ENCODE measurements around the gene SLIT3. TPM values are rescaled to one million over a fixed set of nuclear protein-coding genes. Genes with fewer than 3 reads are reported as not detected.

SLIT3 gene
- total and polyA plus RNA-seq, 2 donors, result 8.4 to 9.2 TPM

DNA sequence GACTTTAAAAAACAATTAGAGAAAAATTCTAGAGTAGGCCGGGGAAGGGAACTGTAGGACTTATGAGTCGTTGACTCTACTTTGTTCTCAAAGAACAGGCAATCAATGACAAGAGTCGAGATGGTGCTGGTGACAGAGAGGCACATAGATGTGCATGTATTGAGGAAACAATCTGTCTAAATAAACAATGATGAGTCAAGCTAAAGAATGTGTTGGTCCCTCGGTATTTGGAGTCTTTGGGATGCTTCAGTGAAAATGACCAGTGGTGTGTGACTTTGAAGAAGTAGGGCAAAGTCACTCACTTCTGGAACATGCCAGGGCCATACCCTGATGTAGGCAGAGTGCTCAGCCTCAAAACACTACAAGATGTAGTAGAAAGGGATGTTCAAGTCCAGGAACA, 433.7 kb downstream of the SLIT3 start:
- no peaks in the 10 kb centered on the region for H3K36me3 ChIP-seq (ENCODE audit: control insufficient read depth in 2 of 2, insufficient read depth in 2 of 2, low read length in 1 of 2)
- no peak overlapping the region for H3K4me3 ChIP-seq (ENCODE audit: low read length in 2 of 2)
- H3K27ac ChIP-seq (ENCODE audit: low read depth in 1 of 2, low read length in 1 of 2), result no peak overlapping the region
- no peaks in the 10 kb centered on the region for H3K27me3 ChIP-seq (ENCODE audit: control insufficient read depth in 2 of 2, insufficient read depth in 1 of 2, low read length in 1 of 2)
- no peaks in the 10 kb centered on the region for H3K4me1 ChIP-seq (ENCODE audit: control insufficient read depth in 2 of 2, insufficient read depth in 2 of 2, low read length in 2 of 2)
- WGBS, result 94% methylated on average over 4 of the region's 4 CpGs
- DNase-seq (ENCODE audit: low read depth in 6 of 9, low spot score in 9 of 9), result no peak
- no peaks in the 10 kb centered on the region for H3K9me3 ChIP-seq (ENCODE audit: control insufficient read depth in 2 of 2, insufficient read depth in 1 of 2, low read length in 1 of 2)

DNA sequence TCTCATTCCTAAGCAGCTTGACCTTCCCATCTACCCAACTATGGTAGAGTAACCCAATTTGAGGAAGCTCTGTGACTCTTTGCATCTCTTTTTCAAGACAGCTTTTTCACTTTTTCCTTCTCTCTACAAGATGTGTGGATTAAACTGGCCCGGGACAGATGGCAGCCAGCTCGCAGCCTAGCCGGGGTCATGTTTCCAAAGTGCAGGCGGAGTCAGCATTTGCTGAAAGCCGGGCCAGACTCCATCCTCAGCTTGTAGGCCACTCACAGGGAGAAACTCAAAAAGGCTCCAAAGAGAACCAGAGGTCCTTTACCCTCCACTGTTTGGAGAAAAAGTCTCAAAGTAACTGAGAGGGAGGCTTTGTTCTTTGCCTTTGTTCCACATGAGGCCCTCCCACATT, 435.0 kb downstream of the SLIT3 start:
- Histone ChIP-seq H3K27me3 (ENCODE audit: control insufficient read depth in 2 of 2, insufficient read depth in 1 of 2, low read length in 1 of 2) (no peaks in the 10 kb centered on the region), H3K27ac (ENCODE audit: low read depth in 1 of 2, low read length in 1 of 2) (no peak overlapping the region), H3K36me3 (ENCODE audit: control insufficient read depth in 2 of 2, insufficient read depth in 2 of 2, low read length in 1 of 2) (no peaks in the 10 kb centered on the region), H3K4me3 (ENCODE audit: low read length in 2 of 2) (no peak overlapping the region), H3K9me3 (ENCODE audit: control insufficient read depth in 2 of 2, insufficient read depth in 1 of 2, low read length in 1 of 2) (no peaks in the 10 kb centered on the region), H3K4me1 (ENCODE audit: control insufficient read depth in 2 of 2, insufficient read depth in 2 of 2, low read length in 2 of 2) (no peaks in the 10 kb centered on the region)
- DNase-seq (ENCODE audit: low read depth in 6 of 9, low spot score in 9 of 9), result no peak
- WGBS, result 92% methylated on average over 5 of the region's 5 CpGs

DNA sequence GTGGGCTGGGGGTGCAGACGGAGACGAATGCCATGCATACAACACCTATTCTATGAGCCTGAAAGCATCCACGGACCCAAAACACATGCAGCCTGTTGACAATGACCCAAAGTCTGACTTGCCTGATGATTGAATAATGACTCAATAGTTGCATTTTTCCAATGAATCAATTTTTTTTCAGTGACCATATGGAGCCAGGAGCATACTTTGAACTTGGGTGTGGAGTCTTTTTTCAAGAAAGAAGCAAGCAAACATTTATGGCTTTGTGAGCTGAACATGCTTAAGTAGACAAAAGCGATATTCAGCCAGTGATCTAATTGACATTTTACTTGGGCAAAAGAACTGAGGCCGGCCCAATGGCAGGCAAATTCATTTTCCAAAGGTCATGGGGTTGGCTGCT, 437.9 kb downstream of the SLIT3 start:
- Histone ChIP-seq H3K36me3 (ENCODE audit: control insufficient read depth in 2 of 2, insufficient read depth in 2 of 2, low read length in 1 of 2) (no peaks in the 10 kb centered on the region), H3K27me3 (ENCODE audit: control insufficient read depth in 2 of 2, insufficient read depth in 1 of 2, low read length in 1 of 2) (no peaks in the 10 kb centered on the region), H3K4me3 (ENCODE audit: low read length in 2 of 2) (no peak overlapping the region), H3K9me3 (ENCODE audit: control insufficient read depth in 2 of 2, insufficient read depth in 1 of 2, low read length in 1 of 2) (no peaks in the 10 kb centered on the region), H3K4me1 (ENCODE audit: control insufficient read depth in 2 of 2, insufficient read depth in 2 of 2, low read length in 2 of 2) (peaks cover 0 to 2% of the 10 kb centered on the region in 2 donors), H3K27ac (ENCODE audit: low read depth in 1 of 2, low read length in 1 of 2) (no peak overlapping the region)
- WGBS, result 97% methylated on average over 5 of the region's 5 CpGs
- no peak for DNase-seq (ENCODE audit: low read depth in 6 of 9, low spot score in 9 of 9)

DNA sequence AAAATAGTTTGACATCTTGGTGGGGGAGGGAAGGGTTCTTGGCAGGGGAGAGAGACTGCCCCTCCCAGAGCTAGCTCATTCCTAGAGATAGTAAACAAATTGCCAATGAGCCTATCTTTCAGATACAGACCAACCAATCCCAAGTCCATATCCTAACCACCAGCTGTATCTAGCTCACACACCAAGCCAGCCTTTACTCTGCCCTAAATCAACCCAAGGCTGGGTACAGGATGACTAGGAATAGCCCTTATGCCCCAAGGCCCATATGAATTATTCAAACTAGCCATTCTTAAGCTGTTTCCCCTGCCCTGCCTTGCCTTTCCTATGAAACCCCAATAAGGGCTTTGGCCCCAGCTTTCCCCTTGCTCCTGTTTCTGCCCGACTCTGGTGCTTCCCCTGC, 440.4 kb downstream of the SLIT3 start:
- no peak for DNase-seq (ENCODE audit: low read depth in 6 of 9, low spot score in 9 of 9)
- peaks cover 6 to 10% of the 10 kb centered on the region in 2 donors for H3K4me1 ChIP-seq (ENCODE audit: control insufficient read depth in 2 of 2, insufficient read depth in 2 of 2, low read length in 2 of 2)
- no peaks in the 10 kb centered on the region for H3K9me3 ChIP-seq (ENCODE audit: control insufficient read depth in 2 of 2, insufficient read depth in 1 of 2, low read length in 1 of 2)
- H3K27me3 ChIP-seq (ENCODE audit: control insufficient read depth in 2 of 2, insufficient read depth in 1 of 2, low read length in 1 of 2), result no peaks in the 10 kb centered on the region
- no peak overlapping the region for H3K27ac ChIP-seq (ENCODE audit: low read depth in 1 of 2, low read length in 1 of 2)
- H3K36me3 ChIP-seq (ENCODE audit: control insufficient read depth in 2 of 2, insufficient read depth in 2 of 2, low read length in 1 of 2), result no peaks in the 10 kb centered on the region
- H3K4me3 ChIP-seq (ENCODE audit: low read length in 2 of 2), result no peak overlapping the region
- 100% methylated on average over 1 of the region's 1 CpG for WGBS

DNA sequence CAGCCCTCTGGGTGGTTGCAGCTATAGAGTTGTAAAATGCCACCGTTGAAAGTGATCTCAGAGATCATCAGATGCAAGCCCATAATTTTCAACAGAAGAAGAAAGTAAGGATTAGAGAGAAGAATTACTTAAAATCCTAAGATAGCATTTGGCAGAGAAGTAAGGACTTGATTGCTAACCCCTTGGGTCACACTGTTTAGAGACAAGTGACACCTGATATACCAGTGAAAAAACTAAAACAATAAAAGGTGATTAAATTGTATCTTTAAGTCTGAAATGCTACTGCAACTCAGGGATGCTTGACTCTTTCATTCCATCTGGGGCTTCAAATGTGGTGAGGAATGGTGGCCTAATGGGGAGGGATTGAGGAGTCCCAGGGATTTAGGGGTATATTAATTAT, 440.9 kb downstream of the SLIT3 start:
- no peaks in the 10 kb centered on the region for H3K36me3 ChIP-seq (ENCODE audit: control insufficient read depth in 2 of 2, insufficient read depth in 2 of 2, low read length in 1 of 2)
- H3K4me3 ChIP-seq (ENCODE audit: low read length in 2 of 2), result no peak overlapping the region
- H3K27me3 ChIP-seq (ENCODE audit: control insufficient read depth in 2 of 2, insufficient read depth in 1 of 2, low read length in 1 of 2), result no peaks in the 10 kb centered on the region
- WGBS, result 92% methylated on average over 1 of the region's 1 CpG
- no peak for DNase-seq (ENCODE audit: low read depth in 6 of 9, low spot score in 9 of 9)
- H3K4me1 ChIP-seq (ENCODE audit: control insufficient read depth in 2 of 2, insufficient read depth in 2 of 2, low read length in 2 of 2), result peaks cover 6 to 10% of the 10 kb centered on the region in 2 donors
- H3K27ac ChIP-seq (ENCODE audit: low read depth in 1 of 2, low read length in 1 of 2), result no peak overlapping the region
- no peaks in the 10 kb centered on the region for H3K9me3 ChIP-seq (ENCODE audit: control insufficient read depth in 2 of 2, insufficient read depth in 1 of 2, low read length in 1 of 2)

DNA sequence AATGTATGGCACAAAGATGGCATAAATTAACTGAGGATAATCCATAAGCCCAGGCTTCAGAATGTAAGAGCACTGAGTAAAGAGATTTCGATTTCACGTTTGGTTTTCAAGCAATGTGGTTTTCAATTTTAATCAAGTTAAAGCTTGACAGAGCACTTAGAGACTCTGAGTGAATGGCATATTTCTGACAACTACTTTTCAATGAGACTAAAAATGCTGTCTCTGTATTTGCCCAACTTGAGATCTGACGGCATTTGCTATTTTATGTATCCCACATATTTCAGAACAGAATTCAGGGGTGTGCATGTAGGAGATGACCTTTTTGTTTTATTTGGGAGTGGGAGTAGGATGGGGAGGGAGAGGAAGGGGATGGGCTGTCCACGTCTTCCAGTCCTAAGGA, 441.5 kb downstream of the SLIT3 start:
- no peak overlapping the region for H3K4me3 ChIP-seq (ENCODE audit: low read length in 2 of 2)
- H3K27me3 ChIP-seq (ENCODE audit: control insufficient read depth in 2 of 2, insufficient read depth in 1 of 2, low read length in 1 of 2), result no peaks in the 10 kb centered on the region
- DNase-seq (ENCODE audit: low read depth in 6 of 9, low spot score in 9 of 9), result no peak
- WGBS, result 97% methylated on average over 4 of the region's 4 CpGs
- no peaks in the 10 kb centered on the region for H3K36me3 ChIP-seq (ENCODE audit: control insufficient read depth in 2 of 2, insufficient read depth in 2 of 2, low read length in 1 of 2)
- H3K9me3 ChIP-seq (ENCODE audit: control insufficient read depth in 2 of 2, insufficient read depth in 1 of 2, low read length in 1 of 2), result no peaks in the 10 kb centered on the region
- no peak overlapping the region for H3K27ac ChIP-seq (ENCODE audit: low read depth in 1 of 2, low read length in 1 of 2)
- H3K4me1 ChIP-seq (ENCODE audit: control insufficient read depth in 2 of 2, insufficient read depth in 2 of 2, low read length in 2 of 2), result peaks cover 6 to 11% of the 10 kb centered on the region in 2 donors

DNA sequence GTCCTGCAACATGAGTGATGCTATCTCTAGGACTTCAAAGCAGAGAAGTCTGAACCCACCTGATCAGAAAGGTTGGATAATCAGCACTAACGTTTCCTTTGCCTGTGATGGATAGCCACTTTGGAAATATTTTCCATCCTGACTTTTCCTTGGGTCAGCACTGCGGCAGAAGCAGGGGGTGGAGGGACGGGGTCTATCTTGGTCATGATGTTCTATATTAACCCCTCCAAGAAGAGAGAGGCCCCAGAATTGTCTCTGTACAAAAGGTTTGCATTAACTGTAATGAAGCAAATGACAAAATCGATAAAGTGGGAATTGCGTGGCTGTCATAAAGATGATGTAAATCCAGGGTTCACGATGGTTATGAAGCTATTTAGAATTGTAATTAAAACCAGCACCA, 441.9 kb downstream of the SLIT3 start:
- no peaks in the 10 kb centered on the region for H3K27me3 ChIP-seq (ENCODE audit: control insufficient read depth in 2 of 2, insufficient read depth in 1 of 2, low read length in 1 of 2)
- no peaks in the 10 kb centered on the region for H3K36me3 ChIP-seq (ENCODE audit: control insufficient read depth in 2 of 2, insufficient read depth in 2 of 2, low read length in 1 of 2)
- H3K9me3 ChIP-seq (ENCODE audit: control insufficient read depth in 2 of 2, insufficient read depth in 1 of 2, low read length in 1 of 2), result no peaks in the 10 kb centered on the region
- WGBS, result 88% methylated on average over 6 of the region's 6 CpGs
- no peak for DNase-seq (ENCODE audit: low read depth in 6 of 9, low spot score in 9 of 9)
- no peak overlapping the region for H3K27ac ChIP-seq (ENCODE audit: low read depth in 1 of 2, low read length in 1 of 2)
- no peak overlapping the region for H3K4me3 ChIP-seq (ENCODE audit: low read length in 2 of 2)
- peaks cover 9 to 16% of the 10 kb centered on the region in 2 donors for H3K4me1 ChIP-seq (ENCODE audit: control insufficient read depth in 2 of 2, insufficient read depth in 2 of 2, low read length in 2 of 2)

DNA sequence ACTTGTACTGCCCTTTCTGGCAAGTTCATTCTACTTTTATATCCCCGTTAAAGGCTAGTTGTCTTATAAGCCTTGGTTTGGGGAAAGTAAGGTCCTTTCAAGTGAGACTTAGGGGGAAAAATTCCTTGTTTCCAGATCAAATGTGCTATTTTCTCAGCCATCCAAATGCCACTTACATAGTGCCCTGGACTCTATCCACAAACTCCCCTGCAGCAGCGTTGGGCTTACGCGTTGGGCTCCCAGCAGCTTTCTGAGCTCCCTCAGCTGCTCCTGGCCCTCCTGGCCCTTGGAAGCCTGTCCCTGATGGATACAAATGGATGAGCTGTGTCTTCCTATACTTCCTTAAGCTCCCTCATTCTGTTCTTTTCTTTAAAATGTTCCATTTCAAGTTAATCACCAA, 442.6 kb downstream of the SLIT3 start:
- H3K9me3 ChIP-seq (ENCODE audit: control insufficient read depth in 2 of 2, insufficient read depth in 1 of 2, low read length in 1 of 2), result no peaks in the 10 kb centered on the region
- H3K36me3 ChIP-seq (ENCODE audit: control insufficient read depth in 2 of 2, insufficient read depth in 2 of 2, low read length in 1 of 2), result no peaks in the 10 kb centered on the region
- H3K27me3 ChIP-seq (ENCODE audit: control insufficient read depth in 2 of 2, insufficient read depth in 1 of 2, low read length in 1 of 2), result no peaks in the 10 kb centered on the region
- no peak overlapping the region for H3K4me3 ChIP-seq (ENCODE audit: low read length in 2 of 2)
- 98% methylated on average over 4 of the region's 4 CpGs for WGBS
- peaks cover 15 to 22% of the 10 kb centered on the region in 2 donors for H3K4me1 ChIP-seq (ENCODE audit: control insufficient read depth in 2 of 2, insufficient read depth in 2 of 2, low read length in 2 of 2)
- DNase-seq (ENCODE audit: low read depth in 6 of 9, low spot score in 9 of 9), result no peak
- H3K27ac ChIP-seq (ENCODE audit: low read depth in 1 of 2, low read length in 1 of 2), result no peak overlapping the region

DNA sequence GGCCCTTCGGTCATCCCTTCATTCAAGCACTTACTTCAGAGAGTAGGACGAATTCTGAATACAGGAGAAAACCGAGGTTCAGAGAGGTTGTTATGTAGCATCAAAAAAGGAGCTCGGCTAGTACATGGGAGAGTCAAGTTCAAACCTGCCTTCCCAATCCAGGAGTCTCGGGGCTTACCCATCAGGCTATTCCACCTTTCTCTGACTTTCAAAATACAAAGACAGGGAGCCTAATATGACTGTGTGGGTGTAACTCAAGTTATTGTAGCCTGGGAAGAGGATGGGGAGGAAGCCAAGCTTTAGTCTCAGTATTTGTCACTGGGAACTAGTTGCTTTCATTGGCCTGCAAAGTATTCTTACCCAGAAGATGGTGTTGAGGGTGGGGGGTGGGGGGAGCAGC, 447.0 kb downstream of the SLIT3 start:
- no peaks in the 10 kb centered on the region for H3K27me3 ChIP-seq (ENCODE audit: control insufficient read depth in 2 of 2, insufficient read depth in 1 of 2, low read length in 1 of 2)
- no peaks in the 10 kb centered on the region for H3K36me3 ChIP-seq (ENCODE audit: control insufficient read depth in 2 of 2, insufficient read depth in 2 of 2, low read length in 1 of 2)
- DNase-seq (ENCODE audit: low read depth in 6 of 9, low spot score in 9 of 9), result no peak
- no peak overlapping the region for H3K4me3 ChIP-seq (ENCODE audit: low read length in 2 of 2)
- H3K9me3 ChIP-seq (ENCODE audit: control insufficient read depth in 2 of 2, insufficient read depth in 1 of 2, low read length in 1 of 2), result no peaks in the 10 kb centered on the region
- H3K4me1 ChIP-seq (ENCODE audit: control insufficient read depth in 2 of 2, insufficient read depth in 2 of 2, low read length in 2 of 2), result peaks cover 30 to 47% of the 10 kb centered on the region in 2 donors
- WGBS, result 77% methylated on average over 5 of the region's 5 CpGs
- H3K27ac ChIP-seq (ENCODE audit: low read depth in 1 of 2, low read length in 1 of 2), result no peak overlapping the region

DNA sequence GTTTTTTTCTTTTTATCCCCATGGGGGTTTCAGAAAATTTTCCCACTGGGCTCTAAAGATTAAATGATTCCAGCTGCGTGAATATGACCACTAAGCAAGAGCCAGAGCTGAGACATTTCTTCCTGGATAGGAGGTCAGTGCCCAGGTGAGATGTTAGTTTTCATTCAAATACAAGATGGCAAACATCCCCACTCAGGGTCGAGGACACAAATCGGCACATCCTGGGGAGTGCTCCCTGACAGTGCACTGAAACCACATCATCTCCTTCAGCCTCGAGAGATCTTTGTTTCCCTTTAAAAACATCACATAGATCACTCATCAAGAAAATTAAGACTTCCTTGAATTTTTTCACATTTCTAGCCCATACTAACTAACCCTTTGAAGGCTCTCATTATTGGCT, 448.6 kb downstream of the SLIT3 start:
- WGBS, result 3% methylated on average over 4 of the region's 4 CpGs
- Histone ChIP-seq H3K36me3 (ENCODE audit: control insufficient read depth in 2 of 2, insufficient read depth in 2 of 2, low read length in 1 of 2) (no peaks in the 10 kb centered on the region), H3K27me3 (ENCODE audit: control insufficient read depth in 2 of 2, insufficient read depth in 1 of 2, low read length in 1 of 2) (no peaks in the 10 kb centered on the region), H3K9me3 (ENCODE audit: control insufficient read depth in 2 of 2, insufficient read depth in 1 of 2, low read length in 1 of 2) (no peaks in the 10 kb centered on the region), H3K27ac (ENCODE audit: low read depth in 1 of 2, low read length in 1 of 2) (peak overlapping the region; percentile 72 to 79), H3K4me3 (ENCODE audit: low read length in 2 of 2) (peak overlapping the region in 1 of 2 donors; percentile 20), H3K4me1 (ENCODE audit: control insufficient read depth in 2 of 2, insufficient read depth in 2 of 2, low read length in 2 of 2) (peaks cover 30 to 53% of the 10 kb centered on the region in 2 donors)
- DNase-seq (ENCODE audit: low read depth in 6 of 9, low spot score in 9 of 9), result peak in 4 of 9 donors; percentile 22 to 30 (median 26)

All from thymus (tissue), 11 donors.